Measurements from ENCODE around the gene SEMA3G. TPM values are rescaled to one million over a fixed set of nuclear protein-coding genes. Genes with fewer than 3 reads are reported as not detected.

Gene SEMA3G
- total and polyA plus RNA-seq, 2 experiments from 2014 or later, result 0.47 to 2.5 TPM

DNA sequence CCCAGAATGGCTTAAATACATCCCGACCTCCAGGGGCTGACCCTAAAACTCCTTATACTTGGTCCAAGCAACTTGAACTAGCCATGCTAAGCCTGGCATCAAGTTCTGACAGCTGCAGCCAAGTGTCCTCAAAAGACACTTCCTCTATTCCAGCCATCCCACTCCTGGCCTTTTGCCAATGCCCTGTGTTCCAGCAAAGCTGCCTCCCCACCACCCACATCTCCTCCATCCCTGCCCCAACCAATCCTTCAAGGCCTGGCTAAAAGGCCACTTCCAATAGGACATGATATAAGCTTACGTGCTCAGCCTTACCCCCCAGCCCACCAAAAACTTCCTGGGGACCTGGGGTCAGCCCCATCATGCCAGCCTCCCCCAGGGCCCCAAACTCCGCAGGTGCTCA lies 40.9 kb downstream of the SEMA3G start (continued):
- TF ChIP-seq, protein P1, sequence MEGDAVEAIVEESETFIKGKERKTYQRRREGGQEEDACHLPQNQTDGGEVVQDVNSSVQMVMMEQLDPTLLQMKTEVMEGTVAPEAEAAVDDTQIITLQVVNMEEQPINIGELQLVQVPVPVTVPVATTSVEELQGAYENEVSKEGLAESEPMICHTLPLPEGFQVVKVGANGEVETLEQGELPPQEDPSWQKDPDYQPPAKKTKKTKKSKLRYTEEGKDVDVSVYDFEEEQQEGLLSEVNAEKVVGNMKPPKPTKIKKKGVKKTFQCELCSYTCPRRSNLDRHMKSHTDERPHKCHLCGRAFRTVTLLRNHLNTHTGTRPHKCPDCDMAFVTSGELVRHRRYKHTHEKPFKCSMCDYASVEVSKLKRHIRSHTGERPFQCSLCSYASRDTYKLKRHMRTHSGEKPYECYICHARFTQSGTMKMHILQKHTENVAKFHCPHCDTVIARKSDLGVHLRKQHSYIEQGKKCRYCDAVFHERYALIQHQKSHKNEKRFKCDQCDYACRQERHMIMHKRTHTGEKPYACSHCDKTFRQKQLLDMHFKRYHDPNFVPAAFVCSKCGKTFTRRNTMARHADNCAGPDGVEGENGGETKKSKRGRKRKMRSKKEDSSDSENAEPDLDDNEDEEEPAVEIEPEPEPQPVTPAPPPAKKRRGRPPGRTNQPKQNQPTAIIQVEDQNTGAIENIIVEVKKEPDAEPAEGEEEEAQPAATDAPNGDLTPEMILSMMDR (conservative IDR thresholded peaks at IDR 0.05; ENCODE audit: low read depth in 2 of 2), result no peak
- TF ChIP-seq JUNB (IDR thresholded peaks at IDR 0.05; ENCODE audit: unreplicated experiment) (no peak), CREB1 (CRISPR knock-in tag; IDR thresholded peaks at IDR 0.05; ENCODE audit: low read depth) (no peak), POLR2AphosphoS5 (IDR thresholded peaks at IDR 0.05; ENCODE audit: low read depth) (no peak), NANOG (IDR thresholded peaks at IDR 0.05; ENCODE audit: borderline replicate concordance) (no peak), EZH2 (IDR thresholded peaks at IDR 0.05; ENCODE audit: low read depth, unreplicated experiment) (no peak), ZNF114 (CRISPR knock-in tag; IDR thresholded peaks at IDR 0.05) (no peak), STAT1 (IDR thresholded peaks at IDR 0.05; ENCODE audit: unreplicated experiment) (no peak), EZH2phosphoT487 (IDR thresholded peaks at IDR 0.05; ENCODE audit: unreplicated experiment) (no peak), REST (IDR thresholded peaks at IDR 0.05; ENCODE audit: unreplicated experiment) (no peak), ZNF331 (CRISPR knock-in tag; IDR thresholded peaks at IDR 0.05; ENCODE audit: low read depth) (no peak)
- TF ChIP-seq, protein P2, sequence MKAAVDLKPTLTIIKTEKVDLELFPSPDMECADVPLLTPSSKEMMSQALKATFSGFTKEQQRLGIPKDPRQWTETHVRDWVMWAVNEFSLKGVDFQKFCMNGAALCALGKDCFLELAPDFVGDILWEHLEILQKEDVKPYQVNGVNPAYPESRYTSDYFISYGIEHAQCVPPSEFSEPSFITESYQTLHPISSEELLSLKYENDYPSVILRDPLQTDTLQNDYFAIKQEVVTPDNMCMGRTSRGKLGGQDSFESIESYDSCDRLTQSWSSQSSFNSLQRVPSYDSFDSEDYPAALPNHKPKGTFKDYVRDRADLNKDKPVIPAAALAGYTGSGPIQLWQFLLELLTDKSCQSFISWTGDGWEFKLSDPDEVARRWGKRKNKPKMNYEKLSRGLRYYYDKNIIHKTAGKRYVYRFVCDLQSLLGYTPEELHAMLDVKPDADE (IDR thresholded peaks at IDR 0.05), result no peak

- peaks cover 2% of the 10 kb centered on the region for H3K27me3 Mint-ChIP-seq (ENCODE audit: insufficient read depth, low read depth, poor library complexity)
- no peak overlapping the region for H3K27ac Mint-ChIP-seq
- Histone ChIP-seq H2AFZ (no peak overlapping the region), H3K4me2 (no peak overlapping the region), H4K20me1 (replicated peaks; ENCODE audit: insufficient read depth) (no peaks in the 10 kb centered on the region; the same call in 1 of the 2 replicates), H3K79me2 (replicated peaks; ENCODE audit: insufficient read depth) (peaks cover 5% of the 10 kb centered on the region), H3K27me3 (ENCODE audit: insufficient read depth) (no peaks in the 10 kb centered on the region), H3F3A (replicated peaks; ENCODE audit: low read depth) (no peaks in the 10 kb centered on the region), H3K4me3 (no peak overlapping the region), H3K9me2 (ENCODE audit: insufficient read depth) (no peaks in the 10 kb centered on the region), H3K4me1 (ENCODE audit: insufficient read depth) (no peaks in the 10 kb centered on the region), H3K27ac (ENCODE audit: low read depth) (no peak overlapping the region), H3K36me3 (ENCODE audit: insufficient read depth) (peaks cover 3% of the 10 kb centered on the region; the same call in 1 of the 2 replicates)
- no peaks in the 10 kb centered on the region for H3K9me3 Mint-ChIP-seq
- H3K4me1 Mint-ChIP-seq, result no peaks in the 10 kb centered on the region; the same call in 2 of the 3 replicates
- no peak for DNase-seq (ENCODE audit: low spot score)
- ATAC-seq, result no peak
- peaks cover 63% of the 10 kb centered on the region for H3K36me3 Mint-ChIP-seq (ENCODE audit: low read depth)
- no peak overlapping the region for H3K4me3 Mint-ChIP-seq
- TF ChIP-seq JUNB (IDR thresholded peaks at IDR 0.05; ENCODE audit: unreplicated experiment), result no peak
- no peak for TF ChIP-seq STAT1 (IDR thresholded peaks at IDR 0.05; ENCODE audit: unreplicated experiment)
- no peak for TF ChIP-seq REST (IDR thresholded peaks at IDR 0.05; ENCODE audit: unreplicated experiment)
- TF ChIP-seq, protein P1 (conservative IDR thresholded peaks at IDR 0.05; ENCODE audit: low read depth in 2 of 2), result no peak
- no peak for TF ChIP-seq EZH2phosphoT487 (IDR thresholded peaks at IDR 0.05; ENCODE audit: unreplicated experiment)
- no peak for TF ChIP-seq EZH2 (IDR thresholded peaks at IDR 0.05; ENCODE audit: low read depth, unreplicated experiment)
Observed at GRCh38 chr3:52403271-52403841, 41.5 kb downstream of the SEMA3G start.

All from GM23338 (cell line).